Posterior vena cava (tissue), 2 donors: ENCODE results near the gene EWSR1. TPM values are rescaled to one million over a fixed set of nuclear protein-coding genes. Genes with fewer than 3 reads are reported as not detected.
"Not testable (repeated sequence)": the region's sequence is repeated elsewhere in the genome, so short reads cannot be mapped to it uniquely, and the experiment has no call there.

Experiments
- DNase-seq: peaks from one replicate; pipeline ENCODE4 v3.0.0-alpha.2; 2020; ENCODE audit warnings: low spot score
- intact Hi-C, 2 donors: fragments of 100-400 bp; cut with DNase I; formaldehyde crosslinking; loops; one replicate each; pipeline versions ENCODE4 v1.14.1 to v1.14.2; 2022 to 2023
- total RNA-seq, 2 donors: library from RNA; stranded (reverse); fragmentation: NEBNext Ultra II Directional; extraction: Animal tissue kit (Norgen Biotek cat#: 25700); gene quantifications; one replicate each; pipeline ENCODE4 v1.2.1, GENCODE V29; 2021
- donor health status: DM: yes; HTN: yes; CAD: no.
- donor health status: DM: yes; HTN: yes; CAD: no.

EWSR1 gene
- total RNA-seq, 2 donors from 2014 or later: 155 to 168 TPM

DNA sequence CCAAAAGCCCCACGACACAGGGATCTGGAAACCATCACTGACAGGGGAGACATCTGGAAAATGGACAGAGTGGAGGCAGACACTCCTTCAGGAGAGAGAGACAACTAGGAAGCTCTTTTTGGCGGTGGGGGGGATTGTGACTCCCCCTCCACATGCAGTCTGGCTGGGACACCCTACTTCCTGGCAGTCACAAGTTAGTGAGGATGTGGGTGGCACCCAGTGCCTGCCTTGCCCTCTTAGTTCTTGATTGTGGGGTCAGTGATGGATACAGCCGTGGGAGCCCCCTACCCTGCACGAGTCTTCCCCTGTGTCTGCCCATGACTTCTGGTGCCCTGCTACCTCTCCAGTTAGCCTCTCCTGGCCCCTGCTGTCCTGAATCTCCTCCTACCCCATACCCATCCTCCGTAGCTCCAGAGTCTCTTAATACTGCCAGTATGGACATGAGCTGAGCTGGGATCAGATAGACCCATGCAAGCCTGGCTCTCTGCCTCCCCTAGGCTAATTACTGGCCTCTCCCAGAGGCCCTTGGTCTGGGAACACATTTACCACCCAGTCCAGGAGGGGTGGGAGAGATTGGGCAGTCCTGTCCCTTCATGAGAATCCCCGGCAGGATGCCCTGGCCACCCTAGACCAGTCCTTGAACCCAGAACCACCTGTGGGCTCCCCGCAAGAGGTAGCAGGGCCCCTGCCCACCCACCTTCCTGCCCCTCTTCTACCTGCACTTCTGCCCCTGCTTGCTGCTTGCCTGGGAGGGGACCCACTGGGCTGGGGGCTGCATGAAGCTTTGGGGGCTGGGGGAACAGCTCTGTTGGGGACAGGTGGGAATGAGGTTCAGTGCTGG is 23.1 kb upstream of the EWSR1 start:
- intact Hi-C loops: no loop called here
- DNase-seq: no peak

DNA sequence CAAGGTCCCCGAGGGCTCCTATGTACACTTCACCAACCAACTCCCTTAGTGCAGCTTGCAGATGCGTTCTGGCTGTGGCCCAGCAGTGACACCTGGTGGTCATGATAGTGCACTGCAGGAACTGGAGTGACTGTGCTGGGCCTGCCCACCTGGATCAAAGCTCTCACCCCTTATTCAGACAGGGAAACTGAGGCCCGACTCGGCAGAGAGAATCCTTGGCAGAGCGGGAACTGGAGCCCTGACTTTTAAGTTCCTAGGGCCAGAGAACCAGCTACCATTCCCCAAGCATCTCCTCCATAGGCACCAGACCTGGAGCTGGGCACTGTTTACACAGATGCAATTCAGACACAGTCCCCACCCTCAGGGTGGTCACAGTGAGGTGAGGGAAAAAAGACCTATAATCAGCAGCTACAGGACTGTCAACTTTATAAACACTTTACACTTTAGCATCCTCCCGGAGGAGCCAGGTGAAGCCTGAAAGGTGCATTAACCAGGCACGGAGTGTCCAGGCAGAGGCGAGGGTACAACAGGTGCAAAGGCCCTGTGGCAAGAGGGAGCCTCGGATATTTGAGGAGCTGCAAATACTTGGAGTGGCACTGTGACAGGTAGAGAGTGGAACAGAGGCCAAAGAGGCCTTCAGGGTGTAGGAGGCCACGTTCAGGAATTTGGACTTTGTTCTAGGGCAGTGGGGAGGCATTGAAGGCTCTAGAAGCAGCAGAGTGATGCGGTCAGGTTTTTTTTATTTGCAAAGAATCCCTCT is 22.3 kb upstream of the EWSR1 start:
- intact Hi-C loops: no loop called here
- DNase-seq: peak; percentile 89

DNA sequence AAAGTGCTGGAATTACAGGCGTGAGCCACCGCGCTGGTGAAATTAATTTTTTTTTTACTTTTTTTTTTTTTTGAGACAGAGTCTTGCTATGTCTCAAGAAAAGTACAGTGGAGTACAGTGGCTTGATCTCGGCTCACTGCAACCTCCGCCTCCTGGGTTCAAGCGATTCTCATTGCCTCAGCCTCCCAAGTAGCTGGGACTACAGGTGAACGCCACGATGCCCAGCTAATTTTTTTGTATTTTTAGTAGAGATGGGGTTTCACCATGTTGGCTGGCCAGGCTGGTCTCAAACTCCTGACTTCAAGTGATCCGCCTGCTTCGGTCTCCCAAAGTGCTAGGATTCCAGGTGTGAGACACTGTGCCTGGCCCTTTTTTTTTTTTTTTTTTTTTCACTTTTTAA is 20.2 kb upstream of the EWSR1 start:
- DNase-seq, intact Hi-C loops: not testable (repeated sequence)

DNA sequence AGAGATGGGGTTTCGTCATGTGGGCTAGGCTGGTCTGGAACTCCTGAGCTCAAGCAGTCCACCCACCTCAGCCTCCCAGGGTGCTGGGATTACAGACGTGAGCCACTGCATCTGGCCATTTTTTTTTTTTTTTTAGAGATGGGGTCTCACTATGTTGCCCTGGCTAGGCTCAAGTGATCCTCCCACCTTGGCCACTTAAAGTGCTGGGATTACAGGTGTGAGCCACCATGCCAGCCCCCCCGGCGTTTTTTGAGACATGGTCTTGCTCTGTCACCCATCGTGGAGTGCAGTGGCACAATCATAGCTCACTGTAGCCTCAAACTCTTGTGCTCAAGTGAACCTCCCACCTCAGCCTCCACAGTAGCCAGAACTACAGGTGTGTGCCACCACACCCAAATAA is 16.8 kb upstream of the EWSR1 start:
- no peak for DNase-seq
- intact Hi-C loops: loop anchor here in 1 of 2 donors (10.0 kb wide), 1 partner anchor 396 kb away; no protein-coding TSS in a partner anchor

DNA sequence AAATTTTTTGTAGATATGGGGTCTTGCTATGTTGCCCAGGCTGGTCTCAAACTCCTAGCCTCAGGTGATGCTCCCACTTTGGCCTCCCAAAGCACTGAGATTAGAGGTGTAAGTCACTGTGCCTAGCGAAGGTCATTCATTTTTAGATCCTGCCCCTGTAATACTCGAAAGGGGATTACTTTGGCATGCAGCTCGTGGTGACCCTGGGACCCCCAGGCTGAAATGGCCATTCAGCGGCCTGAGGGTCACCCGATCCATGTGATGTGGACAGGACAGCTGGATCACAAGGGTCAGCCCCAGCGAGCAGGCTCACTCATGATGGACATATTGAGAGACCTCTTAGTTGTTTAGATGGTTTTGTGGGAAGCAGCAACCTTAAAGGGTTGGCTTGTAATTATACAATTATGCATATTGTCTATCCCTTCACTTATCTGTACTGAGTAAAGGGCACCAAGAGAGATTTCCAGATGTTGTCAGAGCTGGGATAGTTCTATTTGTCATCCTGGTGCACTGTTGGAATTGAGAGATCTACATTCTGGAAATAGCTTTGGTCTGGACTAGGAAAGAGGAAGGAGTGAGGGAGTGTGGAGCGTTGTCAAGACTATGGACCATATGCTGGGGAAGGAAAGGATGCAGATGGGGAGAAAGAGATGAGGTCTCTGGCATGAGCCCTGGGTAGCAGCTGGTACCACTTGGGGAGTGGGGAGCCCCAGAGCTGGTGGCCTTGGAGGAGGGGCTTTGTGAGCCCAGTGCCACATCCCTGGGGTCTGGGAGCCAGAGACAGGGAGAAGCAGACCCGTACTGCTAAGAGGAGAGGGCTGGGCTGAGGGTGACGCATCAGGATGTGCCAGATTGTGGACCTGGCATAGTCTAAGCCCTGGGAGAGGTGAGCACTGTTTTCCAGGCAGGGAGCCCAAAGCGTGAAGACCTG is 15.8 kb upstream of the EWSR1 start:
- intact Hi-C loops: loop anchor here in 1 of 2 donors (10.0 kb wide), 1 partner anchor 397 kb away; no protein-coding TSS in a partner anchor
- DNase-seq: no peak

DNA sequence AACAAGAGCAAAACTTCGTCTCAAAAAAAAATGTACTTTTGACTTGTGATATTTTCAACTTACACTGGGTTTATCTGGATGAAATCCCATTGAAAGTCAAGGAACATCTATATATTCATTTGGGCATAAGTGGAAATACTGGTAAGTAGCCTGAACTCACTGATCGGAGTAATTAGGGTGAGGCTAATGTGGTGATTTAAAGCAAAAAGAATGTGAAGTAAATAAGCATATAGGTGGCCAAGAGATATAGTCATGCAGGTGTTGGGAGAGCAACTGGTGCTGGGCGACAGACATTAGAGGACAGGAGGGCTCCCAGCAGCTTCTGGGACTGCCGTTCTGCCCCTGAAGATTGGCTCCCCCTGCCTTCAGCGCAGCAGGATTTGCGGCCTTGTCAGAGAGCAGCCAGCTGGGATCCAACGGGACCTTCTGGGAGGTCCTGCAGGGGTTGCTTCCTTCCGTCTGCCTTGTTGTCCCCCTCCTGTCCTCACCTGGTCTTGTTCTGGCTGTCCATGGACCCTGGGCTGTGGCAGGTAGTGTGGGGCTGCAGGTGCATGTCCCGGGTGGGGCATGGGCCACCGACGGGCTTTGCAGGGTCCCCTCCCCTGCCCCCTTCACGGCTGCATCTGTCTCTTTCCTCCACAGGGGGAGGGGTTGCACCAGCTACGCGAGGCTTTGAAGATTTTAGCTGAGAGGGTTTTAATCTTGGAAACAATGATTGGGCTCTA is 14.3 kb upstream of the EWSR1 start:
- DNase-seq: no peak
- intact Hi-C loops: loop anchor here in 1 of 2 donors (10.0 kb wide), 1 partner anchor 399 kb away; no protein-coding TSS in a partner anchor

DNA sequence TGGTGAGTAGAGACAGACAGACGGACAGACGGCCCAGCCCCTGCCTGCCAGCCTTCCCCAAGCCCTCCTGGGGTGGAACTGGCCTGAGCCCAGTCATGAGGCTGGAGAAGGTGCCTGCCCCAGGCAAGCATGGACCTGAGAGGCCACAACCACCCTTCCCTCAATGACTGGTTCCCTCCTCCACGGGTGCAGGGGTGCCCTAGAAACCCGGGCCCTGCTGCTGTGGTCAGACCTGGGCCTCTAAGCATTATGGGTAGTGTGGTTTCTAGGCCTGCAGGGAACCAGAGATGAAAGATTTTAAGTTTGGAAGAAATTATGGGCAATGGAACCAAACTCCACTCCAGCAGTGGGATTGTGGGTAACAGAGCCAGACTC is 13.8 kb upstream of the EWSR1 start:
- no peak for DNase-seq
- intact Hi-C loops: loop anchor here in 1 of 2 donors (10.0 kb wide), 1 partner anchor 399 kb away; no protein-coding TSS in a partner anchor

DNA sequence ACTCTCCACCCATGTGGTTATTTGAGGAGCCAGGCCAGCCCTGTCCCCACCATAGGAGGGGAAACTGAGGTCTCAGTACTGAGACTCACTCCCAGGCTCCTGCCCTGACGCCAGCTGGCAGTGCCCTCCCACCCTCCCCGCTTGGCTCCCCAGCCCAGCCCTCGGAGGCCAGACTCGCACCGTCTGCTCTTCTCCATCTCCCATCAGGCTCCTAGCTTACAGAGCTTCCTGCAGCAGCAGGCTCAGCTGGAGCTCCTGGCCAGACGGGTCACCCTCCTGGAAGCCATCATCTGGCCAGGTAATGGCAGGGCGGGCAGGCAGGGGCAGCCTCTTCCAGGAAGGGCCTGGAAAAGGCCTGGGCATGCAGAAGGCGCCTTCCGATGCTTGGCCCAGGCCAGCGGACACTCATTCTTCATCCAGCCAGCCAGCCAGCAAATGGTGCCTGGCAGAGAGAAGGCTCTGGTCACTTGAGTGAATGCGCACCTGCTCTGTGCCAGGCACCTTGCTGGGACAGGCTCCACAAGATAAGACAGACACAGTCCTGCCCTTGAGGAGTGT is 12.9 kb upstream of the EWSR1 start:
- peak; percentile 62 for DNase-seq
- intact Hi-C loops: loop anchor here in 1 of 2 donors (10.0 kb wide), 1 partner anchor 400 kb away; no protein-coding TSS in a partner anchor

DNA sequence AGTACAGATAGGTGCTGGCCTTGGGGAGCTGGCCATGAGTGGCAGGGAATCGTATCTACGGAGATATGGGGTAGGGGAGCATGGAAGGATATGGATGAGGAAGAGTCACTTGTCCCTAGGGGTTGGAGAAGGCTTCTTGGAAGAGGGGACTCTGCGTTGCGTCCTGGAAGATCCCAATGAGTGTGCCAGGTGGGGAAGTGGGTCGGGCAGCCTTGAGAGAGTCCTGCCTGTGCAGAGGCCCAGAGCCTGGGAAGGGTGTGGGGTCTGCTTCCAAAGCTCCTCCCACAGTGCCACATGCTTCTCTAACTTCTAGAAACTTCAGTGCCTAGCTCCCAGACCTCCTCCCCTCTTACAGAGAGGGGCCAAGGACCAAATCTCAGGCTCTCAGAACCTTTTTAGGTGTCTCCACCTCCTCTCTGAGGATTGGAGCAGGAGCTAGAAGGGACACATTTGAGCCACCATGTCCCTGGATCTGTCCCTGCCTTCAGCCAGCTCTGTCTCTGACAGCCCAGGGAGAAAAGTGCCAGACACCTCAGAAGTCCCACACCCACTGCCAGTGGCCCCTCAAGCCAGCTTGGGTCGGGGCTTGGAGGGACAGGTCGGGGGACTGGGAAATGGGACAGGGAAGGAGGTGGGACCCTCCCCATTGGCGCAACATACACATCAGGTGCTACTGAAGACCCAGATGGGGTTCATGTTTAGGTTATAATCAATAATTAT is 11.3 kb upstream of the EWSR1 start:
- intact Hi-C loops: loop anchor here in 1 of 2 donors (10.0 kb wide), 1 partner anchor 402 kb away; no protein-coding TSS in a partner anchor
- no peak for DNase-seq

DNA sequence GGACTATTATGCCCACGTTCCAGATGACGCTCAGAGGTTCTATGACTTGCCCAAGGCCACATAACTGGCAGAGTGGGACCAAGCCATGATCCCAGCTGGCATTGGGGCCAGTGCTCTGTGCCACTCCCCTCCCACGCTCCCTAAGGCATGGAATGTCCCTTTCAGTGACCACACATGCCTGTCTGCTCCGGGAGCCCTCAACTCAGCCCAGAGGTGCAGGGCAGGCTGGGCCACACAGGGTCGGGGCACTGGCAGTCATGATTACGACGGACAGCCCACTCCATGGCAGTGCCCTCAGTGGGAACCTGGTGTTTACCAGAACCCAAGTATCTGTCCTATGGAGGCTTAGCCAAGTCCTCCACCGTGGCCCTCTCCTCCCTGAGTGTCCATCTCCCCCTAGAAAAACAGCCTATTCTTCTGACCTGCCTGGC is 10.3 kb upstream of the EWSR1 start:
- no peak for DNase-seq
- intact Hi-C loops: loop anchor here in 1 of 2 donors (10.0 kb wide), 1 partner anchor 403 kb away; no protein-coding TSS in a partner anchor

DNA sequence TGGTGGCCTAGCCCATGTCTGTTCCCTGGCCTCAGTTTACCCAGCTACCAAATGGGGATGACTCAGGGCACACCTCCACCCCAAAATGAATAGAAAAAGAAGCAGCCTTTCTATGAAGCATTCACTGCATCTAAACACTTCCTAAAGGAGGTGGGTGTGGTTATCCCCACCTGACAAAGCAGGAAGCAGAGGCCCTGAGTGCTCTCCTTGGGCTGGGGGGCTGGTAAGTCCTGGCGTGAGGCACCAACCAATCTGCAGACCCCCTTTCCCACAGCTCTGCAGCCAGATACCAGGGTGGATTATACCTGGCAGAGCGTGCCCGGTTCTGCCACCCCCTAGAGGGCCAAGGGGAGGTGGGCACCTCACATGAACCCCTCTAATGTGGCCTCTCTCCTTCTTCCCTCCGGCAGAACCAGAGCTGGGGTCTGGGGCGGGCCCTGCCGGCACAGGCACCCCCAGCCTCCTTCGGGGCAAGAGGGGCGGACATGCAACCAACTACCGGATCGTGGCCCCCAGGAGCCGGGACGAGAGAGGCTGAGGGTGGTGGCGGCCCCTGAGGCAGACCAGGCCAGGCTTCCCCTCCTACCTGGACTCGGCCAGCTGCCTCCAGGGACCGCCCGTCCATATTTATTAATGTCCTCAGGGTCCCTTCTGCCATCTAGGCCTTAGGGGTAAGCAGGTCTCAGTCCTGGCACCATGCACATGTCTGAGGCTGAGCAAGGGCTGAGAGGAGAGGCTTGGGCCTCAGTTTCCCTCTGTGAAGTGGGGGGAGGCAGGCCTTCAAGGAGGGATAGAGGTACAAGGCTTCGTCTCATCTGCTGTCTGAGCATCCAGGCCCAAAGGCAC is 9.4 kb upstream of the EWSR1 start:
- intact Hi-C loops: loop anchor here in 1 of 2 donors (10.0 kb wide), 1 partner anchor 404 kb away; no protein-coding TSS in a partner anchor
- no peak for DNase-seq

DNA sequence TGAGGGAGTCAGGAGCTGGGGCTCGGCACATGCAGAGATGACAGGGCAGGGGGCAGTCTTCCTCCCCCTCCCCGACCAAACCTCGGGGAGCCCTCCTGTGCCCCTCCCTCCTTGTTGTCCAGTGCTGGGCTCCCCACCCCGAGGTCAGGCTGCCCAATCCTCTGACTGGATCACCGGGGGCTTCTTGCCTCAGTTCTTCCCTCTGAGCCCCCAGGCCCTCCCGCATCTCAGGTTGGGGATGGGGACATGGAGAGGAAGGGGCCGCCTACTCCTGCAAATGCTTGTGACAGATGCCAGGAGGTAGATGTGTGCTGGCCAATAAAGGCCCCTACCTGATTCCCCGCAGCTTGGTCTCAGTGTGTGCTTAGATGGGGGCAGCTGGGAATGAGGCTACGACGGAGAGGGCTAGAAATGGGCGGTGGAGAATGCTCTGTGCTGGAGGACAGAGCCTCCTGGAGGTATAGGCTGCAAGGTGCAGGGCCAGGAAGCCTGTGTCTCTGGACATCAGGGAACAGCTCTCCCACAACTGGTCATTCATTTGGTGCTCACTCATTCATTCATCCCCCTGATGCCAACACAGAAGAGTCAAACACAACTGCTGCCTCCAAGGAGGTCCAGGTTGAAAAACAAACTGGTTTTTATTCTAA is 8.7 kb upstream of the EWSR1 start:
- DNase-seq: no peak
- intact Hi-C loops: loop anchor here in 1 of 2 donors (10.0 kb wide), 1 partner anchor 405 kb away; no protein-coding TSS in a partner anchor

DNA sequence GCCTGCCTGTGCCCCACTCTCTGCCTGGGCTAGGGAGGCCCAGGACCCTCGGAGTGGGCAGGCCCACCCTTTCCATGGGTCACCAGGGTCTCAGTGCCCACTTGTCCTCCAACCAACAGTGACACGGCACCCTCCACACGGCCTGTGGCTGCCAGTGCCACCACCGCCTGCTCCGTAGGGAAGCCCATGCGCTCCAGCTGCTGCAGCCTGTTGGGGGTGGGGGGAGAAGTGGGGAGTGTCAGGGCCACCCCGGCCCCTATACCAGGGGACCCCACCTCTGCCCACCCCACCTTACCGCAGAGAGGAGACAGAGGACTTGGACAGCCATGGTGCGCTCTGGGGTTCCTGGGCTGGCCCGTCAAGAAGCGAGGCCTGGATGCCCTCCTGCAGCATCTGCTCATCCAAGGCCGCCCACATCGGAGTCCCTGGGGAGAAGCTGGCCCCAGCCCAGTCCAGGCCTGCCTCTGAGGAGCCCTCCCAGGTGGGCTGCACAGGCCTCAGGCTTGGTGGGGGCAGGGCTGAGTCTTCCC is 8.0 kb upstream of the EWSR1 start:
- no peak for DNase-seq
- intact Hi-C loops: no loop called here

DNA sequence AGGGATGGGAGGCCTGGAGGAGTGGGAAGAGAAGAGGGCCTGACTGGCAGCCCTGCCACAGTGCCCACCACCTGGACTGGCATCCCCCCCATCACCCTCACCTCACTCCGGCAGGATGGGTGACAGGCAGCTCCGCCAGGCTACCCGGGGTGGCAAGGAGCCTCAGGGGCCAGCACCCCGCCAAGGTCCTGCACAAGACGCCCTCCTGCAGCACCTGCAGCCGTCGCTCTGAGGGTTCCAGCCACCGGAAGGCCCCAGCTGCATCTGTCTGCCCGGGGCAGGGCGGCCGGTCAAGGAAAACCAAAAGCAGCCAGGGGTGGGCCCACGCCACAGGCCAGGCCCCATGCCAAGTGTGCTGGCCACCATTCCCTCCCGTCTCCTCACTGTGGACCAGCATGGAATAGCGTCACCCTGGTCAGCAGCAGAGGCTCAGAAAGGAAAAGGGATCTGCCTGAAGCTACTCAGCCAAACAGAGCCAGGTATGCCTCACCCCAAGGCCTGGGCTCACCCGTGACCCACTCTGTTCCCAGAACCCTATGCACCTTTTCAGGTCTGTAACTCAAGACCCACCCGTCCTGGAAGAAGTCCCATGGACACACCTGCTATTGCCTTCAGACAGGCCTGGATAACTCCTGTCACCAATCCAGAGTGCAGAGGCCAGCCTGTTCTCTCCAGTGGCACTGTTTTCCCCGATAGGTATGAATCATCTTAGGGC is 7.3 kb upstream of the EWSR1 start:
- DNase-seq: no peak
- intact Hi-C loops: no loop called here

DNA sequence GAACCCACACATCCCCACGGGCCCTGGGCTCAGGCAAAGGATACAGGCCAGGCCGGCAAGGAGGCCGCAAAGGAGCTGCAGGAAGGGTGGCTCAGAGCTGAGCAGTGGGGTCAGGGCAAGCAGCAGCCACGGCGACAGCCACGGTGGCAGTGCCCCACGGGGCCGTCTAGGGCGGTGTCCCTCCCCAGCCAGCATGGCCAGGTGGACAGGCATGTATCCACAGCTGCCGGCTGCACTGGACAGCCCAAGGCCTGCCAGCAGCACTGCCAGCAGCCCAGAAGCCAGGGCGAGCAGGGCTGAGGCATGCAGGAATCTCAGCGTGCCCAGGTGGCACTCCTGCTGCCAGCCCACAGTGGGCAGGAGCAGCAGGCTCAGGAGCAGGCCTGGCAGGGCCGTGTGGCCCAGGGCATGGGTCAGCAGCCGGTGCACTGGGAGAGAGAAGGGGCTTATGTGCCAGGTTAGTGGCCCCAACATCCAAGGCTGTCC is 4.2 kb upstream of the EWSR1 start:
- no peak for DNase-seq
- intact Hi-C loops: no loop called here
